Natural killer cell (primary cell): ENCODE data around the gene POC1A. TPM values are rescaled to one million over a fixed set of nuclear protein-coding genes. Genes with fewer than 3 reads are reported as not detected.

ENCODE experiments used
- ATAC-seq, 3 donors: fragments of 150-1000 bp in 2 of 3; fragments of 200-7000 bp in 1 of 3; cut with Tn5 transposase; 1 replicate in 1 of 3; 2 replicates in 2 of 3; pipeline ENCODE4 v1.10.0; 2021; ENCODE audit warnings: mild to moderate bottlenecking in 2 of 3, moderate library complexity in 2 of 3
- DNase-seq, 2 donors: peaks; one replicate each; pipeline versions ENCODE4 v3.0.0 to v3.0.0-alpha.2; 2013 to 2021; ENCODE audit warnings: mixed read lengths in 1 of 2
- H3K27ac ChIP-seq: one replicate; pipeline ENCODE4 v1.5.1; 2013; ENCODE audit warnings: mild to moderate bottlenecking, low read length
- H3K27me3 ChIP-seq: one replicate; pipeline ENCODE4 v1.6.1; 2013; ENCODE audit warnings: low read length; ENCODE audit not compliant: control insufficient read depth, insufficient read depth
- H3K36me3 ChIP-seq: one replicate; pipeline ENCODE4 v1.6.1; 2013; ENCODE audit warnings: low read length; ENCODE audit not compliant: control insufficient read depth, insufficient read depth
- H3K4me1 ChIP-seq: one replicate; pipeline ENCODE4 v1.6.1; 2013; ENCODE audit warnings: low read length; ENCODE audit not compliant: control insufficient read depth, insufficient read depth
- H3K4me3 ChIP-seq: one replicate; pipeline ENCODE4 v1.5.1; 2013; ENCODE audit warnings: low read length
- H3K9me3 ChIP-seq: one replicate; pipeline ENCODE4 v1.6.1; 2013; ENCODE audit warnings: low read length; ENCODE audit not compliant: control insufficient read depth, insufficient read depth
- H3K27ac Mint-ChIP-seq, 2 donors: one replicate each; pipeline ENCODE4 v1.8.0; 2022; ENCODE audit warnings: mild to moderate bottlenecking in 2 of 2, mixed read lengths in 2 of 2, moderate library complexity in 1 of 2
- H3K27me3 Mint-ChIP-seq, 2 donors: one replicate each; pipeline ENCODE4 v1.8.0; 2022; ENCODE audit warnings: low read depth in 2 of 2, mixed read lengths in 2 of 2
- H3K36me3 Mint-ChIP-seq: one replicate; pipeline ENCODE4 v1.8.0; 2022; ENCODE audit warnings: mixed read lengths
- H3K4me1 Mint-ChIP-seq, 2 donors: one replicate each; pipeline ENCODE4 v1.8.0; 2022; ENCODE audit warnings: mixed read lengths in 2 of 2
- H3K4me3 Mint-ChIP-seq: one replicate; pipeline ENCODE4 v1.8.0; 2022; ENCODE audit warnings: mild to moderate bottlenecking, moderate library complexity, mixed read lengths
- H3K9me3 Mint-ChIP-seq, 2 donors: one replicate each; pipeline ENCODE4 v1.8.0; 2022; ENCODE audit warnings: mixed read lengths in 2 of 2
- WGBS: methylation state at CpG from one replicate; pipeline ENCODE4 v1.1.7; 2013; ENCODE audit warnings: missing lambda C conversion rate; ENCODE audit not compliant: insufficient coverage; 5-methylcytosine and 5-hydroxymethylcytosine counted together
- intact Hi-C: fragments of 100-400 bp; cut with micrococcal nuclease; formaldehyde crosslinking; loops from one replicate; pipeline ENCODE4 v1.14.2; 2022
- total RNA-seq, 4 donors: library from RNA; stranded (reverse); fragments of 120-200 nt in 1 of 4; gene quantifications; one replicate each; pipeline versions ENCODE4 v1.2.3 to v1.2.4, GENCODE V29; 2013 to 2022
- TF ChIP-seq, protein P1 (sequence below): fragments of 200-600 bp; IDR thresholded peaks from one replicate; pipeline ENCODE4 v1.8.0; 2022; ENCODE audit warnings: antibody characterized with exemption

The POC1A gene
- total RNA-seq, 3 donors from 2014 or later (not counting 1 experiment from before 2014, with no cell fraction given), result 1.3 to 2.6 (median 2.4) TPM

GRCh38 chr3:52102934-52103333, 51.3 kb downstream of the POC1A start:
- no peak overlapping the region for H3K27ac ChIP-seq
- intact Hi-C loops, result no loop called here
- Mint-ChIP-seq H3K9me3 (peaks cover 0 to 2% of the 10 kb centered on the region in 2 donors), H3K4me3 (no peak overlapping the region), H3K27me3 (no peaks in the 10 kb centered on the region), H3K27ac (no peak overlapping the region), H3K36me3 (no peaks in the 10 kb centered on the region), H3K4me1 (peaks cover 20 to 30% of the 10 kb centered on the region in 2 donors)
- ATAC-seq (no peak), DNase-seq (no peak)
- no peaks in the 10 kb centered on the region for H3K27me3 ChIP-seq
- H3K4me1 ChIP-seq, result peaks cover 18% of the 10 kb centered on the region
- H3K36me3 ChIP-seq, result no peaks in the 10 kb centered on the region
- H3K9me3 ChIP-seq, result peaks cover 3% of the 10 kb centered on the region
- 100% methylated on average over 3 of the region's 4 CpGs for WGBS
- TF ChIP-seq, protein P1, sequence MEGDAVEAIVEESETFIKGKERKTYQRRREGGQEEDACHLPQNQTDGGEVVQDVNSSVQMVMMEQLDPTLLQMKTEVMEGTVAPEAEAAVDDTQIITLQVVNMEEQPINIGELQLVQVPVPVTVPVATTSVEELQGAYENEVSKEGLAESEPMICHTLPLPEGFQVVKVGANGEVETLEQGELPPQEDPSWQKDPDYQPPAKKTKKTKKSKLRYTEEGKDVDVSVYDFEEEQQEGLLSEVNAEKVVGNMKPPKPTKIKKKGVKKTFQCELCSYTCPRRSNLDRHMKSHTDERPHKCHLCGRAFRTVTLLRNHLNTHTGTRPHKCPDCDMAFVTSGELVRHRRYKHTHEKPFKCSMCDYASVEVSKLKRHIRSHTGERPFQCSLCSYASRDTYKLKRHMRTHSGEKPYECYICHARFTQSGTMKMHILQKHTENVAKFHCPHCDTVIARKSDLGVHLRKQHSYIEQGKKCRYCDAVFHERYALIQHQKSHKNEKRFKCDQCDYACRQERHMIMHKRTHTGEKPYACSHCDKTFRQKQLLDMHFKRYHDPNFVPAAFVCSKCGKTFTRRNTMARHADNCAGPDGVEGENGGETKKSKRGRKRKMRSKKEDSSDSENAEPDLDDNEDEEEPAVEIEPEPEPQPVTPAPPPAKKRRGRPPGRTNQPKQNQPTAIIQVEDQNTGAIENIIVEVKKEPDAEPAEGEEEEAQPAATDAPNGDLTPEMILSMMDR, result no peak
- no peak overlapping the region for H3K4me3 ChIP-seq

GRCh38 chr3:52099001-52099401, 55.2 kb downstream of the POC1A start:
- Mint-ChIP-seq H3K9me3 (peaks cover 0 to 2% of the 10 kb centered on the region in 2 donors), H3K4me1 (peaks cover 20 to 29% of the 10 kb centered on the region in 2 donors), H3K36me3 (no peaks in the 10 kb centered on the region), H3K27ac (no peak overlapping the region), H3K27me3 (no peaks in the 10 kb centered on the region), H3K4me3 (no peak overlapping the region)
- Histone ChIP-seq H3K4me3 (no peak overlapping the region), H3K4me1 (peaks cover 18% of the 10 kb centered on the region), H3K27ac (no peak overlapping the region), H3K9me3 (peaks cover 3% of the 10 kb centered on the region), H3K27me3 (no peaks in the 10 kb centered on the region), H3K36me3 (no peaks in the 10 kb centered on the region)
- DNase-seq, result no peak
- TF ChIP-seq, protein P1, result no peak
- intact Hi-C loops, result no loop called here
- ATAC-seq, result no peak
- WGBS, result 91% methylated on average over 3 of the region's 3 CpGs

GRCh38 chr3:52097851-52098507, 56.2 kb downstream of the POC1A start:
- Histone ChIP-seq H3K27ac (no peak overlapping the region), H3K9me3 (peaks cover 3% of the 10 kb centered on the region), H3K36me3 (no peaks in the 10 kb centered on the region), H3K4me3 (no peak overlapping the region), H3K27me3 (no peaks in the 10 kb centered on the region), H3K4me1 (peaks cover 18% of the 10 kb centered on the region)
- Mint-ChIP-seq H3K27ac (no peak overlapping the region), H3K4me3 (no peak overlapping the region), H3K27me3 (no peaks in the 10 kb centered on the region), H3K4me1 (peaks cover 20 to 29% of the 10 kb centered on the region in 2 donors), H3K36me3 (no peaks in the 10 kb centered on the region), H3K9me3 (peaks cover 0 to 2% of the 10 kb centered on the region in 2 donors)
- DNase-seq, result no peak
- WGBS, result 94% methylated on average over 2 of the region's 2 CpGs
- TF ChIP-seq, protein P1, result no peak
- intact Hi-C loops, result no loop called here
- no peak for ATAC-seq
